Islet precursor cell (in vitro differentiated cells): ENCODE measurements around the gene HAO2.
"Not testable (repeated sequence)": the region's sequence is repeated elsewhere in the genome, so short reads cannot be mapped to it uniquely, and the experiment has no call there.

Experiments
- DNase-seq: peaks from one replicate; pipeline ENCODE4 v3.0.0-alpha.2; 2018

The HAO2 gene

GRCh38 chr1:119368554-119368953 lies at the start of gene HAO2:
HAO2 (plus strand) TSS chr1:119368785; CDS start chr1:119381086, 12,301 bp downstream.
- no peak for DNase-seq

- DNase-seq, result no peak
Measured at GRCh38 chr1:119320100-119320499, 48.5 kb upstream of the HAO2 start.

GRCh38 chr1:119321666-119322419 lies 46.7 kb upstream of the HAO2 start:
- DNase-seq, result no peak

- DNase-seq, result no peak
Measured at GRCh38 chr1:119323216-119323982, 45.2 kb upstream of the HAO2 start.

GRCh38 chr1:119324198-119324597 lies 44.4 kb upstream of the HAO2 start:
- DNase-seq, result no peak

- no peak for DNase-seq
Measured at GRCh38 chr1:119326251-119326650, 42.3 kb upstream of the HAO2 start.

- DNase-seq, result no peak
Measured at GRCh38 chr1:119327094-119327449, 41.5 kb upstream of the HAO2 start.

- peak; percentile 91 for DNase-seq
Measured at GRCh38 chr1:119327450-119328155, 41.0 kb upstream of the HAO2 start.

GRCh38 chr1:119329541-119330461 lies 38.8 kb upstream of the HAO2 start:
- DNase-seq, result no peak

GRCh38 chr1:119330466-119331189 lies 38.0 kb upstream of the HAO2 start:
- no peak for DNase-seq

GRCh38 chr1:119331190-119331515 lies 37.4 kb upstream of the HAO2 start:
- no peak for DNase-seq

GRCh38 chr1:119331915-119332314 lies 36.7 kb upstream of the HAO2 start:
- no peak for DNase-seq

- DNase-seq, result no peak
Measured at GRCh38 chr1:119332622-119333021, 36.0 kb upstream of the HAO2 start.

GRCh38 chr1:119333163-119333896 lies 35.3 kb upstream of the HAO2 start:
- DNase-seq, result no peak

GRCh38 chr1:119333897-119334250 lies 34.7 kb upstream of the HAO2 start:
- DNase-seq, result not testable (repeated sequence)

GRCh38 chr1:119336848-119337247 lies 31.7 kb upstream of the HAO2 start:
- DNase-seq, result no peak

- DNase-seq, result no peak
Measured at GRCh38 chr1:119338004-119338403, 30.6 kb upstream of the HAO2 start.

- DNase-seq, result no peak
Measured at GRCh38 chr1:119338757-119339156, 29.8 kb upstream of the HAO2 start.

GRCh38 chr1:119340861-119341261 lies 27.7 kb upstream of the HAO2 start:
- DNase-seq, result no peak

- no peak for DNase-seq
Measured at GRCh38 chr1:119341372-119341947, 27.1 kb upstream of the HAO2 start.

GRCh38 chr1:119345398-119345797 lies 23.2 kb upstream of the HAO2 start:
- DNase-seq, result no peak
